Gastroesophageal sphincter (tissue), 2 donors: ENCODE results near the gene MRTFB.

Experiments used
- POLR2A ChIP-seq, 2 donors: fragments of 450-650 bp; IDR thresholded peaks; one replicate each; pipeline ENCODE4 v1.6.1; 2017; ENCODE audit warnings: antibody characterized with exemption in 2 of 2, mild to moderate bottlenecking in 2 of 2, moderate library complexity in 1 of 2
- POLR2AphosphoS5 ChIP-seq: sonication (generic); formaldehyde crosslinking; IDR thresholded peaks from one replicate; pipeline ENCODE4 v1.6.1; 2017; ENCODE audit warnings: antibody characterized with exemption

DNA sequence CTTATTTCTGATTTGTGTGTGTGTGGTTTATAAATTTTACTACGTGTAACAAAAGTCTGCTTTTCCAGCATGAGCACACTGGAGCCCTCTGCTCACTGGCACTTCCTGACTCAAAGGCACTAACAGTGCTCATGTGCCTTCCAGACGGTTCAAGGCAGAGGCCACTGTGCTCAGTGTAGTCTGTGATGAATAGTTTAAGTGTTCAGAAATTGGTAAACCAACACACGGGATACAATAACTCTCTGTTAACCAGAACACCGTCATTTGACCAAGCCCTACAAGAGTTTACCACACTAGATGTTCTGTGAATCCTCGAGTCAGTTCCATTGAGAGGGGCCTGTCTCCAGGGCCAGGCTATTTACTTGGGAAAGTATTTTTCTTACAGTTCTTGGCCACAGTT lies 191.9 kb downstream of the MRTFB start:
- TF ChIP-seq POLR2AphosphoS5, result no peak
- TF ChIP-seq POLR2A (IDR thresholded peaks at IDR 0.05), result no peak
